RPMI7951 (cell line): Measurements from ENCODE around the gene ATP11C. TPM values are rescaled to one million over a fixed set of nuclear protein-coding genes. Genes with fewer than 3 reads are reported as not detected.
"Not testable (repeated sequence)": the region's sequence is repeated elsewhere in the genome, so short reads cannot be mapped to it uniquely, and the experiment has no call there.

Experiments
- DNase-seq: peaks from one replicate; pipeline ENCODE4 v3.0.0-alpha.2; 2012; ENCODE audit warnings: low read depth
- total RNA-seq: library from RNA; depleted of rRNA; stranded (reverse); fragments of >200 nt; shearing (Covaris generic); gene quantifications from 2 replicates; pipeline ENCODE4 v1.2.3, GENCODE V29; 2014

ATP11C gene
- total RNA-seq, 1 experiment from 2014 or later: 19.9 TPM

- DNase-seq: no peak
These were observed 8.7 kb downstream of the ATP11C start for GRCh38 chrX:139924069-139924695.

- not testable (repeated sequence) for DNase-seq
These were observed 11.7 kb downstream of the ATP11C start for GRCh38 chrX:139921142-139921541.

- DNase-seq: no peak
These were observed 12.5 kb downstream of the ATP11C start for GRCh38 chrX:139920316-139920715.

GRCh38 chrX:139914421-139914820 lies 18.4 kb downstream of the ATP11C start:
- no peak for DNase-seq

- DNase-seq: no peak
These were observed 23.1 kb downstream of the ATP11C start for GRCh38 chrX:139909712-139910111.

GRCh38 chrX:139907078-139907477 lies 25.8 kb downstream of the ATP11C start:
- no peak for DNase-seq

- DNase-seq: peak; percentile 1
These were observed 27.1 kb downstream of the ATP11C start for GRCh38 chrX:139905743-139906142.

- no peak for DNase-seq
These were observed 27.8 kb downstream of the ATP11C start for GRCh38 chrX:139905051-139905450.

- no peak for DNase-seq
These were observed 29.6 kb downstream of the ATP11C start for GRCh38 chrX:139903210-139903609.

GRCh38 chrX:139902559-139902958 lies 30.3 kb downstream of the ATP11C start:
- DNase-seq: no peak

- DNase-seq: no peak
These were observed 34.5 kb downstream of the ATP11C start for GRCh38 chrX:139898334-139898733.

GRCh38 chrX:139892512-139892911 lies 40.3 kb downstream of the ATP11C start:
- no peak for DNase-seq

GRCh38 chrX:139890991-139891700 lies 41.7 kb downstream of the ATP11C start:
- peak; percentile 68 for DNase-seq

- no peak for DNase-seq
These were observed 43.1 kb downstream of the ATP11C start for GRCh38 chrX:139889760-139890159.

GRCh38 chrX:139883984-139884383 lies 48.9 kb downstream of the ATP11C start:
- DNase-seq: no peak

GRCh38 chrX:139882299-139882698 lies 50.6 kb downstream of the ATP11C start:
- no peak for DNase-seq

- no peak for DNase-seq
These were observed 51.3 kb downstream of the ATP11C start for GRCh38 chrX:139881572-139881971.

GRCh38 chrX:139881130-139881529 lies 51.7 kb downstream of the ATP11C start:
- DNase-seq: peak; percentile 56

GRCh38 chrX:139877710-139878414 lies 55.0 kb downstream of the ATP11C start:
- DNase-seq: no peak

GRCh38 chrX:139875841-139876240 lies 57.0 kb downstream of the ATP11C start:
- no peak for DNase-seq

GRCh38 chrX:139869796-139870195 lies 63.1 kb downstream of the ATP11C start:
- no peak for DNase-seq

GRCh38 chrX:139864640-139865039 lies 68.2 kb downstream of the ATP11C start:
- no peak for DNase-seq

- DNase-seq: no peak
These were observed 70.6 kb downstream of the ATP11C start for GRCh38 chrX:139862208-139862607.
